ENCODE data around the gene ABHD16A.

ABHD16A gene

DNA sequence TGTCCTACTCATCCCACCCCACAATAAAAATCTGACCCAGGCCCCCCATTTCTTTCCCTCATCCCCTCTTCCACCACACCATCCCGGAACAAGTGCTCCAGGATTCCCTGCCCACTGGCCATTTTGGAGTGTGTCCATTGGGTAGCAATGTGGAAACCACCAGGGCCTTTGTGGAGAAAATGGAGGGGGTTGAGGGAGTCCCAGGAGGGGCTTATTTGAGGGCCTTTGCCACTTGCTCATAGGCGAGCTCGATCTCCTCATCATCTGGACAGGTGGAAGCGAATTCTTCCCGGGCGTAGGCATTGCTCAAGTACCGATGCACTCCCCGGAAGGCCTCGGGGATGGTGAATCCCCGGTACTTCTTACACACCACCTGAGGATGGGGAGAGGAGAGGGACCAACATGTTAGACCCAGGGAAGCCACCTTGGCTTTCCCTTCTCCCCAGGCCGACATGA is 27.5 kb upstream of the ABHD16A start:
- no peak for FAIRE-seq

DNA sequence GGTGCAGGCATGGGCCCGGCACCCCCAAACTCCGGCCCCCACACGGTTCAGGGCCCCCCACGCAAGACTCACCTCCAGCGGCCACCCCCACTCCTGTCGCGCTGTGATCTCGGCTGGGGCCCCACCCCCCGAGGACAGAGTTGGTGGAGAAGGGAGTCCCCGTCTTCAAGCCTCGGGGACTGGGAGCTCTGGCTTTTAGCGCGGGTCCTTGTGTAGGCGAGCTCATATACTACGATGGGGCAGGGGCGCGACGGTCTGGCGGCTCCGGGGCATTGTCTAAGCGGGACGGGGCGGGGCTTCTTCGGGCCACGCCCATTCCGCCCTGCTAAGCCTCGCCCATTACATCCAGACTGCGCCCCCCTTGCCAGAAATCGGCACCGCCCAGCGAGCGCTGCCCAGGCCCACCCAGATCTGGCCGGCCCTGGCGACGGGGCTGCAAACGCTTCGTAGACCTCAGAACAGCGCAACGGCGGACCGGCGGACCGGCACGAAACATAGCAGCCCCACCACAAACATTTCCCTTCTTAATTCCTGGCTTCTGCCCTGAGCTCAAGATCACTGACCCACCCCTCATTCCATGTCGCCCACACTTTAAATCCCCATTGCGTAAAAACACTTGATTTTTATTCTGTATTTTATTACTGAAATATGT is 27.0 kb upstream of the ABHD16A start:
- no peak for FAIRE-seq

DNA sequence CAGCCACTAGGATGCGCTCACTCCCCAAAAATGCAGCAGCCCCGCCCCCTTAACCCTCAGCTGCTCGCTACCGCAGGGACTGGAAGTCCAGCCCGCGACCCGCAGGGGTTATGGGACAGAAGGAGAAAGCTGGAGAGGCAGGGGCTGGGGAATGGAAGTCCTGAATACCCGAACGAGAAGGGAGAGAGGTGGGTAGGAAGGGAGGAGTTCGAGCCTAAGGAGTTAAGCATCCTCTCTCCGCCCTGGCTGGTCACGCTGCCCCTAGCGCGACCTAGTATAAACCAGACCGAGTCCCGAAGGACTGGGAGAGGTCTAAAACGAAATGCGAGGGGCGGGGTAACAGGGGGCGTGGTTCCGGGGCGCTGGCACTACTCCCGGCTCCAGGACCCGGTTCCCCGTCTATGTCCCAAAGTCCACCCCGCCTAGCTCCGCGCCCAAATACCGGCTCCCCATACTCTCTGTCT is 26.4 kb upstream of the ABHD16A start:
- FAIRE-seq, result no peak

DNA sequence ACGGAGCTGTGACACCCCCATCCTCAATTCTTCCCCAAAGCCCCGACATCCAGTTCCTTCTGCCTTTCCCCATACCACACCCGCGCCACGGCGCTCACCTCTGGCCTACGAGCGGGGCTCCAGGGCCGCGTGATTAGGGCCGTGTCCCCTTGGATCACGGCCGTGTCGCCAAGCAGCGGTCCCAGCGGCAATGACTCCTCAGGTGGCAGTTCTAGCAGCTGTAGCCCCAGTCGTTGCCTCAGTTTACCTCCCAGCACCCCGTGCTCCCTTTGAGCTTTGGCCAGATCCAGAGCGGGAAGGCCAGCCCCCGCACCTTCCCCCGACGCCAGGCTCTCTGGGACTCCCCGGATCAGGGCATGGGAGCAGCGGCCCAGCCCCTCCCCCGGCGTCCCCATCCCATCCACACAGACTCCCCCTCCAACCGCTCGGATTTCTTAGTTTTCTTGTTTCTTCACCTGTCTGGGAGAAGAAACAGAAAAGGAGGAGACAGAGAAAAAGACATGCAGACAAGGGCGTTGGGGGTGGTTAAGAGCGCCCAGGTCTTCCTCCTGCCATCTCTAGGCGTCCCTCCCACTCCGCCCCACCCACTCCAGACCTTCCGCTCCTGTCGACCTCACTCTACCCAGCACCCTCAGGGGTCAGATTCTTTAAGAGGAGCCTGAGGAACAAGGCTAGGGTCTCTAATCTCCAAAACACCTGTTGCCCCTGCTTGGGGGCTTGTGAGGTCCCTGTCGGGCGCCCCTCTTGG is 25.8 kb upstream of the ABHD16A start, which contains the start of gene DDAH2:
TSS of gene DDAH2 (minus strand) at position 533 of the 748 bp plus-strand sequence. CDS start at position 395, 138 bp downstream.
- FAIRE-seq, result no peak

DNA sequence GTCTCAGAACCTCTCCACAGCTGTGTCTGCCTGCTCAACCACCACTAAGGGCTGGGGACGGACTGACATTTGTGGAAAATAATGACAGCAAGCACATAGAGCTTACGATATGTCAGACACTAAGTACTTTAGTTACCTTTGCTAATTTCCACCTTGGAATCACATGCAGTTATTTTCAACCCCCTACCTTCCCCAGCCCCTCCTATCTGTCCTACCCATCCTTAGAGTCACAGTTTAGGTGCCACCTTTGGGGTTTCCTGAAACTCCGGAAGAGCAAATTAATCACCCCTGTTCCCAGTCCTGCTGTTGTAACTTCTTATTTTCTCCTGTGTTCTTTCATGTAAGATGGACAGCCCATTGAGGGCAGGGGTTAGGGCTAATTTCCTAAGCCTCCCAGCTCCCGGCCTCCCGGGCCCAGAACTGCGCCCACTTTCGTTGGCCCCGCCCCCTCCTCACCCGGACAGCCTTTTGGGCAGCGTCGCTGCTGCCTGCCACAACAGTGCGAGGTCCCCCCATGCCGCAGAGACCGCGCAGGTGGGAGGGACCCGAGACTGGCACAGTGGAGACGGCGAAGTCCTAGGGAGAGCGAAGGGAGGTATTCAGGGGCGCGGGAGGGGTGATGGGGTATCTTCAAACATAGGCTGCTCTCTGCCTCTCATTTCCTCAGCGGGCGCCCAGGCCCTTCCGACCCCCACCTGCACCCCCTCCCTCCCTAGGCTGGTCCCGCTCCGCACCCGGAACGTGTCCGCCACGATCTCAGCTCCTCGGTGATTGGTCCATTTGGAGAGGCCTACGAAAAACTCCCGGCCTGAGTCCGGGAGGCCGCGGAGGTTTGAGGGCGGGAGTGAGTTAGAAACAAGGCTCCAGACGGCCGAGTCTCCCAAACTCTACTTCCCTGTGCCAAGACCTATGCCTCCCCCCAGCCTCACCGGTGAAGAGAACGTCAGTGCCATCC is 24.9 kb upstream of the ABHD16A start:
- FAIRE-seq, result no peak

DNA sequence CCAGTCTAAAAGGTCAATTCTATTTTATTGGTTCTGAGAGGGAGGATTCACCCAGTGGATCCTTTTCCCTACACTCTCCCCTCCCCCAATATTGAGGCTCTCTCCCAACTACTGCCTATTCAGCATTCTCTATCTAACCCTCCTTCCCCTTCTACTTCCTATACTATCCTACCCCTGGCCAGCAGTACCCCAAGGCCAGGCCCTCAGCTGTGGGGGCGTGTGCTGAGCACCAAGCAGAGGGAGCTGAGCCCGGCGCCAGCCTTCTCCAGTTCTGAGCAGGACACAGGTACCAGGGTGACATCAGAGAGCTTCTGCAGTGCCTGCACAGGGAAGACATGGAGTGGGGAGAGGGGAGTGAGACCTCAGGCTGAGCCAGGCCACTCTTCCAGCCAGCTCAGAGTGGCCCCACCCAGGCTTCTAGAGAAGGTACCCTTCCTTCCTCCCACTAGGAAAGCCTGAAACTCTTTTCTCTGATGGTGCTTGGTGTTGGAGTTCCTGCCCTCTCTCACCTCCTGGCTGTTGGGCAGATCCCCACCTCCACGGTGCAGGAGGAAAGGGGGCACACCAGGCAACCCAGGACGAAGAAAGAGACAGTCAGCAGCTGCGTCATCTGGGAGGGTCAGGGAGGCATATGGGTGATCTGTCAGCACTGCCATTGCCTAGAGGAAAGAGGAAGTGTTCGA is 24.1 kb upstream of the ABHD16A start:
- FAIRE-seq, result no peak

DNA sequence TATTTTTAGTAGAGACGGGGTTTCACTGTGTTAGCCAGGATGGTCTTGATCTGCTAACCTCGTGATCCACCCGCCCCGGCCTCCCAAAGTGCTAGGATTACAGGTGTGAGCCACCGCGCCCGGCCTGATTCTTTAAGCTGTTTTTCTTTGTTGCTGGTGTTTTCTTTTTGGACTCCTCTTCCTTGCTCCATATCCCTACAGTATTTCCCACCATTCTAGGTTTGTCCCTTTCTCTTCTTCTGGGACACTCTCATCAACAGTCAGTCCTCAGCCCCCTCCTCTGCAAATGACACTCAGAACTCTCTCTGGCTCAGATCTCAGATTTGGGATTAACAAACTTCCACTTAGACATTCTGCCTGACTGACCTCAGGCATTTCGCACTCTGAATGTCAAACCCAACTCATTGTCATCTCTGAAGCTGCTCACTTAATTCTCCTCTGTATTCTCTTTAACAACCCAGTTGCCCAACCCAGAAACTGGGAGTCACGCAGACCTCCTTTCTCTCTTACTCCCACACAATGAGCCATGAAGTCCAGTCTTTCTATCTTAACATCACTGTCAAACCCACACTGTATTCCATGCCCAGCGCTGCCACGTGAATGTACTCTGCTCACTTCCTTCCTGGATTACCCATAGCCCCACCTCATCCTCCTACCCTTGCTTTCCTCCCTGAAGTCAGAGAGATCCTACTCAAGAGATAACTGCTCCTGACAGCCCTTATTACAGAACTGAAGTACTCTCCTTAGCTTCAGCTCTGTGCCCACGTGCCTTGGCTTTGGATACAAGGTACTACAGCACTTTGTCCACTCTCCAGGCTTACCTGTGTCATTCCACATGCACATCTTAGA is 22.6 kb upstream of the ABHD16A start:
- FAIRE-seq, result no peak

DNA sequence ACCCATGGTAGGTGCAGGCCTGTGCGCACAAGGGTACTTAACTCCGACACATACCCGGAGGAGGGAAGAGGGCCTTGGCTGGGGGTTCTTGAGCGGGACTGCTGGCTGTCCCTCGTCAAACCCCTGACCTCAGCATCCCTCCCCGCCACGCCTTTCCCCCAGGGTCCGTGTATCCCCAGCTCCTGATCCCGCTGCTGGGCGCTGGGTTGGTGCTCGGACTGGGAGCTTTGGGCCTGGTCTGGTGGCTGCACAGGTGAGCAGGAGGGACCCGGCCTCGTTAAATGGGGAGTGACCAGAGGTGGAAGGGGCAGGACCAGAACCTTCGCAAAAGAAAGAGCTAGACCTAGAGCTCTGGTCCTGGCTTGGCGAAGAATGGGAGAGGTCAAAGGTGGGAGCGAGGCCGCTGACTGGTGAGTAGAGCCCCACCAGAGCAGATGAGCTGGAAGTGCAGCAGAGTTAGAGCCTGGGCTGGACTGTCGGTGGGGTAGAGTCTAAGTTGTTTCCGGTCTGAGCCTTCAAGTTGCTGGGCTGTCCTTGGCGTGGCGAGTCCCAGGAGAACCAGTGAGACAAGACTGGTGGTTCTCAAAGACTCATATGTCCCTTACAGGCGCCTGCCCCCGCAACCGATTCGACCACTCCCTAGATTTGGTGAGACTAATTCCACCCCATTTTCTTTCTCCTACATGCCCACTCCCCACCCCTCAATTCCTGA is 21.0 kb upstream of the ABHD16A start:
- no peak for FAIRE-seq

DNA sequence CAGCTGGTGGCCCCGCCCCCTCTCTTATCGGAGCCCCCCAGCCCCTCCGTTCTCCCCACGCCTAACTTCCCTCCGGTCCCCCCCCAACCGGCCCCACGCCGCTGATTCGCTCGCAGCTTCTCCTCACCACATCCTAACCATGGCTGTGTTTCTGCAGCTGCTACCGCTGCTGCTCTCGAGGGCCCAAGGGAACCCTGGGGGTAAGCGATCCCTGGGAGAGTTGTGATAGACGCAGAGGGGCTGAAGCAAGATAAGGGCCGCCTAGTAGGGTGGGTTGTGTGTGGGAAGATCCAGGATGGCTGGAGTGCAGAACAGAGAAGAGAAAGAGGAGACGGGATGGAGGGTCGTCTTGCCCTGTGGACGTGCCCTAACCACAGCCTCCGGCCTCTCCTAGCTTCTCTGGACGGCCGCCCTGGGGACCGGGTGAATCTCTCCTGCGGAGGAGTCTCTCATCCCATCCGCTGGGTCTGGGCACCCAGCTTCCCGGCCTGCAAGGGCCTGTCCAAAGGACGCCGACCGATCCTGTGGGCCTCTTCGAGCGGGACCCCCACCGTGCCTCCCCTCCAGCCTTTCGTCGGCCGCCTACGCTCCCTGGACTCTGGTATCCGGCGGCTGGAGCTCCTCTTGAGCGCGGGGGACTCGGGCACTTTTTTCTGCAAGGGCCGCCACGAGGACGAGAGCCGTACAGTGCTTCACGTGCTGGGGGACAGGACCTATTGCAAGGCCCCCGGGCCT is 20.3 kb upstream of the ABHD16A start, which contains the start of gene MPIG6B:
TSS of gene MPIG6B (plus strand) at position 129 of the 735 bp plus-strand sequence. CDS start at position 140, 11 bp downstream.
- no peak for FAIRE-seq

DNA sequence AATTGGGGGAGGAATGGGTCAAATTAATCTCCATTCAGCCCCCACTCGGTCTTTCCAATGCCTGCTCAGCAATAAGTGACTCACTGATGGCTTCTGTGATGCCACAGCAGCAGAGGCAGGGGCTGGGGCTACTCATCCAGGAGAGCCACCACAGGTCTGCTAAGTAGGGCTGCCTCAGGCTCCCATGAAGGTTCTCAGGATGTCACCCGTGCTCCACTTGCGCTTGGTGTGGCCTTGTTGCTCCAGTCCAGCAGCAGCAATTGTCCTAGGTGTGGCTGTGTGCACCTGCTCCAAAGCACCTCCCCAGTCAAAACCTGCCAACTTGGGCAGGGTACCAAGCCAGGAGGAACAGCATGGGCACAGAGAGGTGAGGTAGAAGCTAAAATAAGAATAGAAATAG is 19.0 kb upstream of the ABHD16A start:
- FAIRE-seq, result no peak

DNA sequence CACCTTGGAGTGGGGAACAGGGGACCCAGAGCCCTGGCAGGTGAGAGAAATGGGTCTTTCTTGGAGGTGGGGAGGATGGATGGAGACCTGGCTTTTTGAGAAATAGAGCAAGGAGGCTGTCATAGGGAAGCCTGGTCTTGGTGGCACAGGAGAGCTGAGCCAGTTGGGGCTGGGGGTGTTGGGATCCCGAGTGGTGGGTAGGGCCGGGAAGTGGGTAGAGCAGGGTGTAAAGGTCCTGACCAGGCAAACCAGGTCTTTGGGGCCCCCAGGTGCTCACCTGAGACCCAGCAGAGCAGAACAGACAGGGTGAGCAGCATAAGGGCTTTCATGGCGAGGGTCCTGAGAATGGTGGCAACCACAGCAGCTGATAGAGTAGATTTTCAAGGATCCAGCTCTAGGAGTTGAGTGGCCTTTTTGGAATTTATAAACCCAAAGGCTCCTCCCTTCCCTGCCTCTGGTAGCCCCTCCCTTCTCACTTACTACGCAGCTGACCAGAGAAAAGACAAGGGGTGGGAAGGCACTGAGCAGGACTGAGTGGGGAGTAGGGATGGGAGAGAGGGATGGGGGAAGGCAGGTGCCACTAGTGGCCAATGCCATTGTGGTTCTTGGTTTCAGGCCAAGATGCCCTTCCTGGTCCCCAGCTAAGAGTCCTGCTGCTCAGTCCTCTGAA is 18.4 kb upstream of the ABHD16A start, which contains the start of gene LY6G6C:
TSS of gene LY6G6C (minus strand) at position 396 of the 670 bp plus-strand sequence. CDS start at position 329, 67 bp downstream.
- no peak for FAIRE-seq

DNA sequence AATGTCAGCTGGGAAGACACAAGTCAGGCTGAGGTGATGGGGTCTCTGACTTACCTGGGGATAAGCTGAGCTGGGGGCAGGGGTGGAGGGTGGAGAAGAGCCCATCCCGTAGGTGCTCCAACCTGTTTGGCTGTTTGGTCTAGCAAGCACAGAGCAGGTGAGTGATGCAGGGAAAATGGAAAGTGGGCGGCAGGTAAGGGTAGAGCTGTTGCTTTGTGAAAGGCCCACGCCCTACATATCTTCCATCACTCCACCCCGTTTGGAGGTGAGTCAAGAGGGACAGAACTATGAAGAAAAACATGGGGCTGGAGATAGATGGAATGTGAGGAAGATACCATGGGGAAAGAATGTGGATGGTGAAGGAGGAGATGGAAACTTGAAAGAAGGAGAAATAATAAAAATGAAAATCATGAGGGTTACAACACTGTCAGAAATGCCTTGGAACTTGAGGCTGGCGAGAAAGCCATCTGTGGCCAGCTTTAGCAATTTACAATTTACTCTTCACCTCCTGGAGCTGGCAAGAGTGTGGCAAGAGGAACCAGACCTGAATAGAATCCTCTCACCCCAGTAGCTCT is 17.2 kb upstream of the ABHD16A start:
- no peak for FAIRE-seq

DNA sequence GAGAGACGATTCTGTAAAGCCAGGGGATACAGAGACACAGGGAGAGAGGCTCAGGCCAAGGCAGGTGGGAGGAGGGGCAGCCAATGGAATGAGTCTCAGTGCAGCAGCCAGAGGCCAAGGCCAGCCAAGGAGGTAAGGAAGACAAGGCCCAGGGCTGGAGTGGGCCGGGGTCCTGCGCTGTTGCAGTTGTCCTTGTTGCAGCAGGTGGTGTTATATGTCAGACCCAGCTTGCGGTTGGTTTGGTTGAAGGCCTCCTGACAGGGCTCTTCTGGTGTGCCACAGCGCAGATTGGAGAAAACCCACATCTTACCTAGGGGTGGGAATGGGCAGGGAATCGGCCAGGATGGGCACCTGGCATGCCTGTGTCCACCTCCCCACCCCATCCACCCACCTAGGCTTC is 15.9 kb upstream of the ABHD16A start:
- FAIRE-seq, result no peak

DNA sequence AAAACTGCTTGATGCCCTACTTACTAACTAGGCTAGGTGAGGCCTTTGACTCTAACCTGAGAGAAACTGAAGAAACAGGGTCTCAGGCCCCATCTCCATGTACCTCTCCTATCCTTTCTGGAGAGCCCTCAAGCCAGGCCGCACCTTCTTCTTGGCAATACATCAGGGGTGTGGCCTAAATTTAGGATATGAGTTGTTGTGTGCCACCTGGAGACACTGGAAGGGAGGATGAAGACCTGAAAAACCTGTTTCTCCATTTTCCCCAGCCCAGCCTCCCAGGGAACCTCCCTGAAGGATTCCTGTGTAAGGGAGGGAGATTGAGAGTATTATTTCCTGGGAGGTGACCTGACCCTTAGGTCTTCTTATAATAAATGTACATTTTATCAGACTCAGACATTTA is 15.1 kb upstream of the ABHD16A start:
- no peak for FAIRE-seq

DNA sequence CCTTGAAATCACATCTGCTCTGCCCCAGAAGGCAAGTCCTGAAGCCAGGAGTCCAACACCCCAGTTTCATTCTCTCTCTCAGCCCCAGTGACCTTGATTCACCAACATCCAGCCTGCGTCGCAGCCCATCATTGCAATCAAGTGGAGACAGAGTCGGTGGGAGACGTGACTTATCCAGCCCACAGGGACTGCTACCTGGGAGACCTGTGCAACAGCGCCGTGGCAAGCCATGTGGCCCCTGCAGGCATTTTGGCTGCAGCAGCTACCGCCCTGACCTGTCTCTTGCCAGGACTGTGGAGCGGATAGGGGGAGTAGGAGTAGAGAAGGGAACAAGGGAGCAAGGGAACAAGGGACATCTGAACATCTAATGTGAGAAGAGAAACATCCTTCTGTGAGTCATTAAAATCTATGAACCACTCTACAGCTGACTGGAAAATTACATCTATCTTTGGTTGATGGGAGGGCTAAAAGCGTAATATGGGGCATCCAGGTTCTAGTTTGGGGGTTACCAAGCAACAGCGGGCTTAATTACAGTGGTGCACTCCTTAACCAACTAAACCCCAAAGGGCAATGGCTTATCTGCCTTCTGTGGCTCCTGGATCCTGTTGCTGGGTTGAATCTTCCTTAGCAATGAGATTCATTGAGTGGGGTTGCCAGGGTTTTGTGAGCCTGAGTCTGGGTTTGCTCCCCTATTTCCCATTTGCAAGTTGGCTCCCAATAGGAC is 14.5 kb upstream of the ABHD16A start:
- no peak for FAIRE-seq

DNA sequence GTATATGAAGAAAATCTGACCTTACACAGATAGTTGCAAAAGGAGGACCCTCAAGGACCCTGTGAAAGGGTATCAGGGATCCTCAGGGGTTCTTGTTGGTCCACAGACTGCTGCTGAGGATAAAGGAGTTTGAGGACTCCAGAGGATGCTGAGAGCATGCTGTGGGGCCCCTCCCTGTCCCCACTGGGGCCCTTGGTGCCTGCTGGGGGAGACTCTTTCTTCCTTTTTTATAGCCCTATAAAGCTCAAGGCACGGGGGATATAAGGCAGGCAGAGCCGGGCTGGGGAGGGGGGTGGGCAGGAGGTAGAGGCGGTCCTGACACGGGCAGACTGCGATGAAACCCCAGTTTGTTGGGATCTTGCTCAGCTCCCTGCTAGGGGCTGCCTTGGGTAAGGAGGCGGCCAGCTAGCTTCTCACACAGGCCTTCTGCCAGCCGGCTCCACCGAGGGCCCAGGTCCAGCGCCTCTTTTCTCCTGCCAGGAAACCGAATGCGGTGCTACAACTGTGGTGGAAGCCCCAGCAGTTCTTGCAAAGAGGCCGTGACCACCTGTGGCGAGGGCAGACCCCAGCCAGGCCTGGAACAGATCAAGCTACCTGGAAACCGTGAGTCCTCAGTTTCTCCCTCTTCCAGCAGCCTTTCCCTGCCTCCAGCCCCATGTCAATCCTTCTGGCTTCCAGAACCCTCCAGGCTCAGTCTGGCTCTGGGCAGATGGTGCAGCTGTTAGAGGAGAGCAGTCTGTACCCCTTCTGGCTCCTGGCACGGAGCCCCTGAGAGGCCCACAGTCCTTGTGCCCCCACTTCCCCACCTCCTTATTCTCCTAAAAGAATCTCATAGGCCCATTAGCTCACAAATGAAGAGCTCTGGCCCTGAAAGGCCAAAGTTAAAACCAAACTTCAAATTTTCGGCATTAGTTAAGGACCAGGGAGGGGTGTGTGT is 12.2 kb upstream of the ABHD16A start, which contains the start of gene LY6G6D:
TSS of gene LY6G6D (plus strand) at position 327 of the 937 bp plus-strand sequence. CDS start at position 335, 8 bp downstream.
- FAIRE-seq, result no peak

Data from islet of Langerhans (tissue), 1 donor.